Peyer's patch (tissue), 4 donors: ENCODE data around the gene IL23A. TPM values are rescaled to one million over a fixed set of nuclear protein-coding genes. Genes with fewer than 3 reads are reported as not detected.
A peak's percentile ranks its signal among the peaks of the same experiment; 100 is the strongest.

Experiments used
- DNase-seq, 3 donors: peaks; one replicate each; pipeline ENCODE4 v3.0.0-alpha.2; 2017 to 2019
- H3K27ac ChIP-seq, 4 donors: fragments of 200-600 bp; sonication (generic); one replicate each; pipeline ENCODE4 v1.5.1; 2016 to 2019
- H3K27me3 ChIP-seq, 2 donors: fragments of 200-600 bp; sonication (generic); one replicate each; pipeline ENCODE4 v1.5.1; 2019
- H3K36me3 ChIP-seq, 3 donors: fragments of 200-600 bp; sonication (generic); one replicate each; pipeline ENCODE4 v1.5.1; 2016 to 2019
- H3K4me1 ChIP-seq, 4 donors: fragments of 200-600 bp; sonication (generic); one replicate each; pipeline ENCODE4 v1.5.1; 2016 to 2019
- H3K4me3 ChIP-seq, 4 donors: fragments of 200-600 bp; sonication (generic); 1 replicate in 3 of 4; 2 replicates in 1 of 4; pipeline ENCODE4 v1.5.1; 2016 to 2019; ENCODE audit warnings: mild to moderate bottlenecking in 1 of 4
- H3K9me3 ChIP-seq, 4 donors: fragments of 200-600 bp; sonication (generic); one replicate each; pipeline ENCODE4 v1.5.1; 2016 to 2019; ENCODE audit warnings: mild to moderate bottlenecking in 1 of 4
- CTCF ChIP-seq, 6 experiments: fragments of 450-650 bp in 4 of 6; fragments of 200-600 bp in 2 of 6; sonication (generic) in 1 of 6; IDR thresholded peaks; one replicate each; pipeline ENCODE4 v1.5.1; 2017 to 2019; ENCODE audit warnings: antibody characterized with exemption in 6 of 6, mild to moderate bottlenecking in 3 of 6, moderate library complexity in 1 of 6
- POLR2A ChIP-seq, 2 donors: fragments of 450-650 bp; IDR thresholded peaks; one replicate each; pipeline ENCODE4 v1.5.1; 2017; ENCODE audit warnings: antibody characterized with exemption in 2 of 2, mild to moderate bottlenecking in 2 of 2, moderate library complexity in 2 of 2
- total RNA-seq, 4 donors: library from RNA; depleted of rRNA; stranded (reverse); fragments of >200 nt; gene quantifications; one replicate each; pipeline ENCODE4 v1.1.0, GENCODE V29; 2016

Gene IL23A
- total RNA-seq, 4 donors from 2014 or later, result 3.1 to 5.8 TPM; not detected in 2

- H3K9me3 ChIP-seq, result no peaks in the 10 kb centered on the region
- H3K36me3 ChIP-seq, result peaks cover 0 to 2% (median 0%) of the 10 kb centered on the region in 3 donors
- peaks cover 0 to 17% (median 2%) of the 10 kb centered on the region in 4 donors for H3K4me1 ChIP-seq
- H3K27ac ChIP-seq, result no peak overlapping the region
- H3K27me3 ChIP-seq, result no peaks in the 10 kb centered on the region
- peak overlapping the region in 1 of 4 donors; percentile 78 for H3K4me3 ChIP-seq
- peak in 1 of 3 donors; percentile 36 for DNase-seq
- TF ChIP-seq POLR2A (IDR thresholded peaks at IDR 0.05), result no peak
- no peak for TF ChIP-seq CTCF (IDR thresholded peaks at IDR 0.05)
Measured at GRCh38 chr12:56361487-56362129, 22.9 kb downstream of the IL23A start.

GRCh38 chr12:56362130-56363059 is 23.7 kb downstream of the IL23A start, which contains the start of gene APOF:
APOF (minus strand) TSS chr12:56362857; CDS start chr12:56362745, 112 bp downstream.
- H3K4me1 ChIP-seq, result peaks cover 0 to 17% (median 2%) of the 10 kb centered on the region in 4 donors
- peak within 1 kb of the TSS in 1 of 4 donors; percentile 78 for H3K4me3 ChIP-seq
- H3K9me3 ChIP-seq, result no peaks in the 10 kb centered on the region
- H3K27me3 ChIP-seq, result no peaks in the 10 kb centered on the region
- no peak for DNase-seq
- TF ChIP-seq POLR2A (IDR thresholded peaks at IDR 0.05) (no peak), CTCF (IDR thresholded peaks at IDR 0.05) (no peak)
- H3K36me3 ChIP-seq, result no peaks in the 10 kb centered on the region
- no peak within 1 kb of the TSS for H3K27ac ChIP-seq

GRCh38 chr12:56366948-56367347 is 28.3 kb downstream of the IL23A start:
- TF ChIP-seq CTCF (IDR thresholded peaks at IDR 0.05), result no peak
- H3K36me3 ChIP-seq, result no peaks in the 10 kb centered on the region
- DNase-seq, result no peak

GRCh38 chr12:56373515-56373914 is 34.8 kb downstream of the IL23A start:
- Histone ChIP-seq H3K27me3 (no peaks in the 10 kb centered on the region), H3K9me3 (no peaks in the 10 kb centered on the region), H3K27ac (no peak overlapping the region), H3K36me3 (no peaks in the 10 kb centered on the region), H3K4me1 (peaks cover 0 to 9% (median 2%) of the 10 kb centered on the region in 4 donors), H3K4me3 (no peak overlapping the region)
- TF ChIP-seq CTCF (IDR thresholded peaks at IDR 0.05), result no peak
- no peak for TF ChIP-seq POLR2A (IDR thresholded peaks at IDR 0.05)
- DNase-seq, result no peak

More at GRCh38 chr12:56366948-56367347, 28.3 kb downstream of the IL23A start:
- Histone ChIP-seq H3K4me3 (no peak overlapping the region), H3K27me3 (no peaks in the 10 kb centered on the region), H3K27ac (no peak overlapping the region), H3K9me3 (no peaks in the 10 kb centered on the region), H3K4me1 (no peaks in the 10 kb centered on the region)

GRCh38 chr12:56374726-56375597 is 36.3 kb downstream of the IL23A start:
- Histone ChIP-seq H3K27me3 (no peaks in the 10 kb centered on the region), H3K4me3 (no peak overlapping the region), H3K4me1 (peaks cover 0 to 9% (median 2%) of the 10 kb centered on the region in 4 donors), H3K27ac (peak overlapping the region in 2 of 4 donors; percentile 29 to 71), H3K36me3 (no peaks in the 10 kb centered on the region), H3K9me3 (no peaks in the 10 kb centered on the region)
- DNase-seq, result no peak
- TF ChIP-seq POLR2A (IDR thresholded peaks at IDR 0.05), result no peak
- no peak for TF ChIP-seq CTCF (IDR thresholded peaks at IDR 0.05)
